Measurements from ENCODE around the gene CASQ2. TPM values are rescaled to one million over a fixed set of nuclear protein-coding genes. Genes with fewer than 3 reads are reported as not detected.
A peak's percentile ranks its signal among the peaks of the same experiment; 100 is the strongest.

Gene CASQ2
- total and polyA plus RNA-seq, 2 of the 13 experiments (the other 11 are each of a cell fraction or from before 2014, with no cell fraction given) = not detected

- Histone ChIP-seq H3K27ac (ENCODE audit: extremely low read length, insufficient read depth, low read length) (no peak overlapping the region), H2AFZ (ENCODE audit: low read length) (no peak overlapping the region), H4K20me1 (ENCODE audit: insufficient read depth, low read length) (no peaks in the 10 kb centered on the region), H3K9me3 (ENCODE audit: low read length) (no peaks in the 10 kb centered on the region), H3K4me3 (replicated peaks in 1 of 3; ENCODE audit: insufficient read depth in 1 of 3, low read depth in 2 of 3, low read length in 3 of 3) (no peak overlapping the region), H3K79me2 (ENCODE audit: insufficient read depth, low read length) (no peaks in the 10 kb centered on the region), H3K4me2 (ENCODE audit: low read depth, low read length) (no peak overlapping the region), H3K27me3 (ENCODE audit: control insufficient read depth in 1 of 2, insufficient read depth in 2 of 2, low read length in 2 of 2) (no peaks in the 10 kb centered on the region), H3K4me1 (ENCODE audit: insufficient read depth, low read length) (peaks cover 52% of the 10 kb centered on the region), H3K9ac (ENCODE audit: insufficient read depth, low read depth, low read length) (no peak overlapping the region), H3K36me3 (replicated peaks in 1 of 2; ENCODE audit: control insufficient read depth in 1 of 2, insufficient read depth in 2 of 2, low read length in 2 of 2) (no peaks in the 10 kb centered on the region)
- BruUV-seq (replicated peaks) = no TSS peak
- TF ChIP-seq ZNF839 (CRISPR knock-in tag; IDR thresholded peaks at IDR 0.05; ENCODE audit: borderline replicate concordance) (no peak), HDAC1 (CRISPR knock-in tag; IDR thresholded peaks at IDR 0.05) (no peak), ERF (CRISPR knock-in tag; IDR thresholded peaks at IDR 0.05) (no peak), ZBTB44 (CRISPR knock-in tag; IDR thresholded peaks at IDR 0.05) (no peak), ZNF326 (CRISPR knock-in tag; IDR thresholded peaks at IDR 0.05; ENCODE audit: borderline replicate concordance) (no peak), ZNF333 (CRISPR knock-in tag; IDR thresholded peaks at IDR 0.05; ENCODE audit: borderline replicate concordance) (no peak), ZNF414 (CRISPR knock-in tag; IDR thresholded peaks at IDR 0.05) (no peak), MAFK (conservative IDR thresholded peaks at IDR 0.05 in 1 of 2, IDR thresholded peaks at IDR 0.05 in 1 of 2; ENCODE audit: low read length in 2 of 2) (peak; percentile 56 to 82), DDIT3 (CRISPR knock-in tag; IDR thresholded peaks at IDR 0.05) (no peak), MAFF (IDR thresholded peaks at IDR 0.05; ENCODE audit: low read depth, low read length) (peak; percentile 61), ZNF557 (CRISPR knock-in tag; IDR thresholded peaks at IDR 0.05) (no peak), NFATC3 (CRISPR knock-in tag; IDR thresholded peaks at IDR 0.05) (no peak)
- CTCF ChIA-PET (ENCODE audit: low intra/inter-chr PET ratio, low total read pairs) = no interaction called here
- no peak for FAIRE-seq
- POLR2A ChIA-PET = no interaction called here
- DNase-seq (ENCODE audit: low spot score) = no peak
- ATAC-seq = no peak
- intact Hi-C loops (cut with micrococcal nuclease; ENCODE audit: unreplicated experiment) = no loop called here
- in situ Hi-C loops (cut with HindIII; ENCODE audit: extremely low pct_ligation_motif_present, low pct_unique_long_range_greater_than_20kb) = no loop called here
Observed at GRCh38 chr1:115726570-115726969, 41.9 kb downstream of the CASQ2 start.
